PC-9 (cell line): ENCODE data around the gene GRIN2A. TPM values are rescaled to one million over a fixed set of nuclear protein-coding genes. Genes with fewer than 3 reads are reported as not detected.

Source experiments
- BruUV-seq: library from RNA; stranded (reverse); fragments of 400-500 nt; replicated peaks from 2 replicates; lab custom pipeline; 2021; lab: Mats Ljungman, UMichigan
- CTCF ChIA-PET: fragments of 300-600 bp; sonication (Branson Sonifier 250); formaldehyde crosslinking; loops from one replicate; lab custom pipeline; 2022; ENCODE audit warnings: antibody characterized with exemption; lab: Charles Lee
- POLR2A ChIA-PET: fragments of 300-600 bp; sonication (Branson Sonifier 250); formaldehyde crosslinking; loops from one replicate; lab custom pipeline; 2022; ENCODE audit warnings: antibody characterized with exemption; ENCODE audit not compliant: unreplicated experiment; lab: Charles Lee
- DNase-seq, 2 experiments: peaks; one replicate each; pipeline versions ENCODE4 v3.0.0 to v3.0.0-alpha.2; 2015 to 2022; ENCODE audit warnings: mixed read lengths in 1 of 2
- H2AFZ ChIP-seq: fragments of 200-600 bp; sonication (generic); 2 replicates; pipeline ENCODE4 v1.8.1; 2017; ENCODE audit warnings: antibody characterized with exemption
- H3F3A ChIP-seq: fragments of 200-600 bp; sonication (generic); 2 replicates; pipeline ENCODE4 v1.8.1; 2017; ENCODE audit warnings: antibody characterized with exemption, mild to moderate bottlenecking, low read depth; ENCODE audit not compliant: insufficient read depth
- H3K27ac ChIP-seq: fragments of 200-600 bp; sonication (generic); 2 replicates; pipeline ENCODE4 v1.6.1; 2016; ENCODE audit warnings: mixed run types
- H3K27me3 ChIP-seq: fragments of 200-600 bp; sonication (generic); 2 replicates; pipeline ENCODE4 v1.6.1; 2016; ENCODE audit warnings: low read depth, mixed run types; ENCODE audit not compliant: insufficient read depth
- H3K36me3 ChIP-seq: fragments of 200-600 bp; sonication (generic); 2 replicates; pipeline ENCODE4 v1.6.1; 2016; ENCODE audit warnings: low read depth, mixed run types
- H3K4me1 ChIP-seq: fragments of 200-600 bp; sonication (generic); replicated peaks from 2 replicates; pipeline ENCODE4 v1.6.1; 2016; ENCODE audit warnings: mixed run types; ENCODE audit not compliant: insufficient read depth
- H3K4me2 ChIP-seq: fragments of 200-600 bp; sonication (generic); 2 replicates; pipeline ENCODE4 v1.6.1; 2017; ENCODE audit warnings: mixed run types
- H3K4me3 ChIP-seq: fragments of 200-600 bp; sonication (generic); 2 replicates; pipeline ENCODE4 v1.6.1; 2016; ENCODE audit warnings: mixed run types
- H3K79me2 ChIP-seq: fragments of 200-600 bp; sonication (generic); 2 replicates; pipeline ENCODE4 v1.6.1; 2017; ENCODE audit warnings: low read depth, mixed run types
- H3K9me2 ChIP-seq: fragments of 200-600 bp; sonication (generic); 2 replicates; pipeline ENCODE4 v1.8.1; 2017; ENCODE audit warnings: mild to moderate bottlenecking; ENCODE audit not compliant: insufficient read depth
- H3K9me3 ChIP-seq: fragments of 200-600 bp; sonication (generic); 2 replicates; pipeline ENCODE4 v1.8.1; 2016; ENCODE audit warnings: low read depth; ENCODE audit not compliant: insufficient read depth
- H4K20me1 ChIP-seq: fragments of 200-600 bp; sonication (generic); 2 replicates; pipeline ENCODE4 v1.8.1; 2017; ENCODE audit not compliant: insufficient read depth
- CTCF ChIP-seq: fragments of 200-600 bp; sonication (generic); conservative IDR thresholded peaks from 2 replicates; pipeline ENCODE4 v1.6.1; 2017; ENCODE audit warnings: mixed run types, antibody characterized with exemption, mild to moderate bottlenecking, moderate library complexity
- EZH2 ChIP-seq: fragments of 200-600 bp; sonication (generic); IDR thresholded peaks from 2 replicates; pipeline ENCODE4 v1.8.0; 2017; ENCODE audit warnings: antibody characterized with exemption, low read depth
- intact Hi-C: fragments of 100-400 bp; cut with micrococcal nuclease; formaldehyde crosslinking; loops from one replicate; pipeline ENCODE4 v1.10.0; 2022; ENCODE audit not compliant: unreplicated experiment
- total RNA-seq: library from RNA; stranded (reverse); gene quantifications from 2 replicates; pipeline ENCODE4 v1.2.3, GENCODE V29; 2021

Gene GRIN2A
- total RNA-seq, 1 experiment from 2014 or later, result not detected

GRCh38 chr16:9932919-9933653, 249.1 kb downstream of the GRIN2A start:
- no peaks in the 10 kb centered on the region for H4K20me1 ChIP-seq
- BruUV-seq, result no TSS peak
- no peak overlapping the region for H3K4me3 ChIP-seq
- H3K9me2 ChIP-seq, result no peaks in the 10 kb centered on the region
- H3K27ac ChIP-seq, result no peak overlapping the region
- no peaks in the 10 kb centered on the region for H3K79me2 ChIP-seq
- H3F3A ChIP-seq, result no peaks in the 10 kb centered on the region
- H3K4me1 ChIP-seq, result no peaks in the 10 kb centered on the region
- CTCF ChIA-PET, result no interaction called here
- H3K9me3 ChIP-seq, result no peaks in the 10 kb centered on the region
- POLR2A ChIA-PET, result no interaction called here
- intact Hi-C loops, result no loop called here
- H3K36me3 ChIP-seq, result no peaks in the 10 kb centered on the region
- DNase-seq, result no peak
- no peak overlapping the region for H3K4me2 ChIP-seq
- no peak for TF ChIP-seq EZH2
- no peak for TF ChIP-seq CTCF
- H2AFZ ChIP-seq, result no peak overlapping the region
- H3K27me3 ChIP-seq, result peaks cover 26% of the 10 kb centered on the region

GRCh38 chr16:9932000-9932399, 250.2 kb downstream of the GRIN2A start:
- H4K20me1 ChIP-seq, result no peaks in the 10 kb centered on the region
- H3K9me3 ChIP-seq, result no peaks in the 10 kb centered on the region
- H3K9me2 ChIP-seq, result no peaks in the 10 kb centered on the region
- ChIA-PET CTCF (no interaction called here), POLR2A (no interaction called here)
- H2AFZ ChIP-seq, result no peak overlapping the region
- TF ChIP-seq EZH2, result no peak
- TF ChIP-seq CTCF, result no peak
- H3K4me1 ChIP-seq, result no peaks in the 10 kb centered on the region
- intact Hi-C loops, result no loop called here
- H3K27ac ChIP-seq, result no peak overlapping the region
- BruUV-seq, result no TSS peak
- no peak for DNase-seq
- no peaks in the 10 kb centered on the region for H3F3A ChIP-seq
- H3K27me3 ChIP-seq, result peaks cover 18% of the 10 kb centered on the region
- no peaks in the 10 kb centered on the region for H3K36me3 ChIP-seq
- H3K79me2 ChIP-seq, result no peaks in the 10 kb centered on the region
- H3K4me3 ChIP-seq, result no peak overlapping the region
- no peak overlapping the region for H3K4me2 ChIP-seq

GRCh38 chr16:9929836-9930235, 252.4 kb downstream of the GRIN2A start:
- BruUV-seq, result no TSS peak
- ChIA-PET CTCF (no interaction called here), POLR2A (no interaction called here)
- Histone ChIP-seq H3K4me2 (no peak overlapping the region), H3K36me3 (no peaks in the 10 kb centered on the region), H3K9me3 (no peaks in the 10 kb centered on the region), H3K4me3 (no peak overlapping the region), H4K20me1 (no peaks in the 10 kb centered on the region), H3K27me3 (peaks cover 10% of the 10 kb centered on the region; the same call in 1 of the 2 replicates), H3K79me2 (no peaks in the 10 kb centered on the region), H3K27ac (no peak overlapping the region), H3F3A (no peaks in the 10 kb centered on the region), H3K4me1 (no peaks in the 10 kb centered on the region), H2AFZ (no peak overlapping the region), H3K9me2 (no peaks in the 10 kb centered on the region; the same call in 1 of the 2 replicates)
- DNase-seq, result no peak
- TF ChIP-seq EZH2 (no peak), CTCF (no peak)
- intact Hi-C loops, result no loop called here
